GM10266 (cell line): ENCODE measurements around the gene FAM234B.
A peak's percentile ranks its signal among the peaks of the same experiment; 100 is the strongest.
"Not testable (repeated sequence)": the region's sequence is repeated elsewhere in the genome, so short reads cannot be mapped to it uniquely, and the experiment has no call there.

ENCODE experiments used
- DNase-seq: peaks from one replicate; pipeline ENCODE4 v3.0.0; 2012; ENCODE audit errors: extremely low spot score
- TF ChIP-seq, protein P1 (sequence below): IDR thresholded peaks from 2 replicates; pipeline ENCODE4 v1.5.1; 2012; ENCODE audit warnings: mild to moderate bottlenecking, low read depth; ENCODE audit not compliant: control insufficient read depth, insufficient read depth; ENCODE audit errors: missing control alignments

FAM234B gene

DNA sequence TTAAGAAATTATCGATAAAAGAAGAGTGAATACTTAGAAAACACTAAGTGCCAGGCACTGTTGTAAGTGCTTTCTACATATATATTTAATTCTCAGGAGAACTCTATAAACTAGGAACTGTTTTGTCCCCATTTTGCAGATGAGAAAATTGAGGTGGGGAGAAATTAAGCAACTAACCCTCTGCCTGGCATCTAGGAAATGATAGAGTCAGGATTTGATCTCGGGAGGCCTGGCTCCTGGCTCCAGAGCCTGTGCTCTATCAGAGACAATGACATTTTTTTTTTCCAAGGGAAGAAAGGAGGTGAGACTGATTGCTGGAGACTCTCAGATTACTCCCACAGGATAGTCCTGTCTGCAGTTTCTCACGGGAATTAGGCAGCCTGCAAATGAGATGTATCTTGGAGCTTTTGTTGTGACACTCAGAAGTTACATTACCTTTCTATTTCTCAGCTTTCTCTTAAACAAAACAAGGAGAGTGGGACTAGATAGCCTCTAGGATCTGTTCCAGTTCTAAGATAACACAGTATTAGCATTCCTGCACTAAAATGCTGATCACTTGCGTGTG, 1.4 kb upstream of the FAM234B start:
- no peak for DNase-seq
- TF ChIP-seq, protein P1, sequence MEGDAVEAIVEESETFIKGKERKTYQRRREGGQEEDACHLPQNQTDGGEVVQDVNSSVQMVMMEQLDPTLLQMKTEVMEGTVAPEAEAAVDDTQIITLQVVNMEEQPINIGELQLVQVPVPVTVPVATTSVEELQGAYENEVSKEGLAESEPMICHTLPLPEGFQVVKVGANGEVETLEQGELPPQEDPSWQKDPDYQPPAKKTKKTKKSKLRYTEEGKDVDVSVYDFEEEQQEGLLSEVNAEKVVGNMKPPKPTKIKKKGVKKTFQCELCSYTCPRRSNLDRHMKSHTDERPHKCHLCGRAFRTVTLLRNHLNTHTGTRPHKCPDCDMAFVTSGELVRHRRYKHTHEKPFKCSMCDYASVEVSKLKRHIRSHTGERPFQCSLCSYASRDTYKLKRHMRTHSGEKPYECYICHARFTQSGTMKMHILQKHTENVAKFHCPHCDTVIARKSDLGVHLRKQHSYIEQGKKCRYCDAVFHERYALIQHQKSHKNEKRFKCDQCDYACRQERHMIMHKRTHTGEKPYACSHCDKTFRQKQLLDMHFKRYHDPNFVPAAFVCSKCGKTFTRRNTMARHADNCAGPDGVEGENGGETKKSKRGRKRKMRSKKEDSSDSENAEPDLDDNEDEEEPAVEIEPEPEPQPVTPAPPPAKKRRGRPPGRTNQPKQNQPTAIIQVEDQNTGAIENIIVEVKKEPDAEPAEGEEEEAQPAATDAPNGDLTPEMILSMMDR: no peak

DNA sequence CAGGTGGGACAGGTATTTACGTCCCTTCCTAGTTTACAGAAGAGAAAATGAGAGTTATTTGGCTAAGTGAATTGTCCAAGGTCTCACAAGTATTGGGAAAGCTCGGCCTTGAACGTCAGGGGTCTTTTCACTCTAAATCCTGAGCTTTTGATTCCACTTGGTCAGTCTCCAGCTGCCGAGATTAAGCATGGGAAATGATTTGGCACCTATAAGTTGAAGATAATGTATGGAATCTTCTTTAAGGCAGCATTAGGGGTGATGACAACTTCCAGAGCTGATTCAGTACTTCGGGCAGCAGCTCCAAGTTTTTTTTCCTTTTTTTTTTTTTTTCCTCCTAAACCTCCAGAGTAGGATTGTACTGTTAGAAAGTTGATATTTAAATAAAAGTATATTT, 722 bp downstream of the FAM234B start:
- no peak for DNase-seq
- TF ChIP-seq, protein P1: no peak

DNA sequence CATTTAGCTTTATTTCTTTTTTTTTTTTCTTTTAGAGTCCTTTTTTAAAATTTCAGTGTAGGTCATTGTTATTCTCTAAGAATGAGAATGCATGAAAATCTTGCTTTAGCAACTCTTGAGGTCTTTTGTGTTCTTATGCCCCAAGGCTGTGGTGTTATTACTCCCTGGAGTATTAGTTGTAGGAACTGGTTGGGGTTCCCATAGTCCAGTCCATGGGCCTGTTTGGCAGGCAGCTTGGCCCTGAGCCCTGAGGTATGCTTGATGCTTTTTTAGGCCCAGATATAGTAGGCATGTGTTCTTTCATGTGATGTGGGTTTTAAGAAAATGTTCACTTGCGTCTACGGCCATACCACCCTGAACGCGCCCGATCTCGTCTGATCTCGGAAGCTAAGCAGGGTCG, 1.6 kb downstream of the FAM234B start:
- no peak for DNase-seq
- TF ChIP-seq, protein P1: no peak

DNA sequence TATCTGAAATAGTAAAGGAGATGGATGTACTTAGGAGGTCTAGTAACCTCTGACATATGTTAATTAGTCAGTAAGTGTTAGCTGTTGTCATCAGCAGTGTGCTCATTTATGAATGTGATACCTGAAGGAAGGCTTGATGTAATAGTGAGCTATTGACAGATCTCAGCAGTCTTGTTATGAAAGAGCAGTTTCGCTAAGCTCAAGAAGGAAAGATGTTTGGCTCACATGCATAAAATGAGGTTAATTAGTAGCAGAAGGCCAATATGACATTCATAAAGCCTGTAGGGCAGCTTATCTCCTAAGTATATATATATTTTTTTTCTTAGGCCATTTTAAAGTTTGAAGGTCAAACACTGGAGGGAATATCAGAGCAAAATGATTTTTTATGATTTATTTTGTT, 2.8 kb downstream of the FAM234B start:
- TF ChIP-seq, protein P1: no peak
- peak; percentile 22 for DNase-seq

DNA sequence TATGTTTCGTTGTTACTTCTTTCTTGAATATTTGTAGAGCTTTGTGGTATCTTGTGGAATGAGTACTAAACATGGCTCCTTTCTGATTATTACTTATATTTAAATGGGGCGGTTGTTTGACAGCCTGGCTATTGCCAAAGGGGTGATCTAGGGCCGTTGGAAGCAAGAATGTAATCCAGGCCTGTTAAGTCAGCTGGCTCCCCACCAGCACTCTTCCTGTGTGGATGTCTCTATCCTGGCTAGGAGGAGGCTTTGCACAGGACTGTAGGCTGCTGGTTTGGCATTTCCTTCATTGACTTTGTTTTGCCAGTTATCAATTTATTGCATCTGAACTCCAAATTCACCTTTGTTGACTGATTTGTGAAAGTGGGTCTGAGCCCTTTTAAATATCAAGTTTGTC, 5.6 kb downstream of the FAM234B start:
- TF ChIP-seq, protein P1: no peak
- no peak for DNase-seq

DNA sequence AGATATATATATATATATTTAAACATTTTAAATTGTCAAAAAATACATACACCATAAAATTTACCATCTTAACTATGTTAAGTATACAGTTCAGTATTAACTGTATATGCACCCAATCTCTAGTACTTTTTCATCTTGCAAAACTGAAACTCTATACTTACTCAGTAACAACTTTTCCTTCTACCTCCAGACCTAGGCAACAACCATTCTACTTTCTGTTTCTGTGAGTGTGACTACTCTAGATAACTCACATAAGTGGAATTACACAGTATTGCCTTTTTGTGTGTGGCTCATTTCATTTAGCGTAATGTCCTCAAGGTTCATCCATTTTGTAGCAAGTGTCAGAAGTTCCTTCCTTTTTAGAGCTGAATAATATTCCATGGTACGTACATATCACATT, 8.2 kb downstream of the FAM234B start:
- TF ChIP-seq, protein P1: no peak
- DNase-seq: no peak

DNA sequence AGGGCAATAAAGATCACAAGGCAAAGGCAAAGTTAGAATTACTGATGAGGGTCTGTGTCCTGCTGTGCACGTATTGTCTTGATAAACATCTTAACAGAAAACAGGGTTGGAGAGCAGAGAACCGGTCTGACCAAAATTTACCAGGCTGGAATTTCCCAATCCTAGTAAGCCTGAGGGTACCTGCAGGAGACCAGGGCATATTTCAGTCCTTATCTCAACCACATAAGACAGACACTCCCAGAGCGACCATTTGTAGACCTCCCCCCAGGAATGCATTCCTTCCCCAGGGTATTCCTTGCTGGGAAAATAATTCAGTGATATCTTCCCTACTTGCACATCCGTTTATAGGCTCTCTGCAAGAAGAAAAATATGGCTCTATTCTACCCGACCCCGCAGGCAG, 9.4 kb downstream of the FAM234B start:
- not testable (repeated sequence) for DNase-seq

DNA sequence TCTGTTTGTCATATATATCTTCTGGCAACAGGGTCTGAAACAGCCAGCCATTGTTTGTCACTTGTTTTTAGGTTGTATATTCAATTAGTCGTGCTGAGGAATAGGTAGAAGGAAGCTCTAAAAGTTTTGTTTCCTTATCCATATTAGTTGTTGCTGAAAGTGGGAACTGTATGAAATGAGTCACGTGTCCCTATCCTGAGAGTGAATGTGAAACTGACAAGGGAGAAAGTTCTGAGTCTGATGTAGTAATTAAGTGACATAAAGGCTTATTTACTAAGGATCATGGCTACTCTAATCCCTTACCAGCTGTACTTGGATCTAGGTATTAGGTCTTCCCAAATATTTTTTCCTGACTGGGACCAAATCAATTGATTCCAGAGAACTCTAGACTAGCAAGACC, 16.4 kb downstream of the FAM234B start:
- TF ChIP-seq, protein P1: no peak
- DNase-seq: no peak
